ENCODE data around the gene RPP38.
A peak's percentile ranks its signal among the peaks of the same experiment; 100 is the strongest.

Gene RPP38

GRCh38 chr10:15097011-15097812 is at the start of gene RPP38:
TSS of gene RPP38 (plus strand) at chr10:15097355. CDS start at chr10:15103315, 5,960 bp downstream.
- peak; percentile 99 for DNase-seq

- DNase-seq, result no peak
Observed at GRCh38 chr10:15049533-15049932, 47.6 kb upstream of the RPP38 start.

GRCh38 chr10:15052121-15052520 is 45.0 kb upstream of the RPP38 start:
- no peak for DNase-seq

- no peak for DNase-seq
Observed at GRCh38 chr10:15053061-15053460, 44.1 kb upstream of the RPP38 start.

- no peak for DNase-seq
Observed at GRCh38 chr10:15058689-15059088, 38.5 kb upstream of the RPP38 start.

GRCh38 chr10:15059914-15060313 is 37.2 kb upstream of the RPP38 start:
- no peak for DNase-seq

- DNase-seq, result no peak
Observed at GRCh38 chr10:15060638-15061037, 36.5 kb upstream of the RPP38 start.

GRCh38 chr10:15067154-15067553 is 30.0 kb upstream of the RPP38 start:
- DNase-seq, result no peak

- no peak for DNase-seq
Observed at GRCh38 chr10:15068802-15069201, 28.4 kb upstream of the RPP38 start.

GRCh38 chr10:15069230-15069629 is 27.9 kb upstream of the RPP38 start:
- no peak for DNase-seq

- DNase-seq, result no peak
Observed at GRCh38 chr10:15072358-15072757, 24.8 kb upstream of the RPP38 start.

- DNase-seq, result no peak
Observed at GRCh38 chr10:15075421-15075820, 21.7 kb upstream of the RPP38 start.

GRCh38 chr10:15083674-15084501 is 13.3 kb upstream of the RPP38 start:
- DNase-seq, result no peak

GRCh38 chr10:15084502-15084922 is 12.6 kb upstream of the RPP38 start:
- DNase-seq, result no peak

- DNase-seq, result peak; percentile 91
Observed at GRCh38 chr10:15088428-15089261, 8.5 kb upstream of the RPP38 start, which contains the start of gene ACBD7. TSS of gene ACBD7 (minus strand) at chr10:15088776. CDS start at chr10:15088728, 48 bp downstream.

GRCh38 chr10:15091418-15091817 is 5.7 kb upstream of the RPP38 start:
- no peak for DNase-seq

- no peak for DNase-seq
Observed at GRCh38 chr10:15092855-15093408, 4.2 kb upstream of the RPP38 start.

- no peak for DNase-seq
Observed at GRCh38 chr10:15096661-15097010, 519 bp upstream of the RPP38 start.

- no peak for DNase-seq
Observed at GRCh38 chr10:15099886-15100285, 2.7 kb downstream of the RPP38 start.

GRCh38 chr10:15103513-15103912 is 6.4 kb downstream of the RPP38 start:
- DNase-seq, result no peak

GRCh38 chr10:15106352-15107013 is 9.3 kb downstream of the RPP38 start:
- peak; percentile 79 for DNase-seq

- DNase-seq, result no peak
Observed at GRCh38 chr10:15112657-15113056, 15.5 kb downstream of the RPP38 start.

All from activated CD8-positive, alpha-beta memory T cell treated with anti-CD3 and anti-CD28 coated beads, Interleukin-2, amount 50 U/mL, for 48 hours (primary cell).